ENCODE data around the gene RSF1. TPM values are rescaled to one million over a fixed set of nuclear protein-coding genes. Genes with fewer than 3 reads are reported as not detected.

The RSF1 gene
- total RNA-seq, 1 donor from 2014 or later = 104 TPM

DNA sequence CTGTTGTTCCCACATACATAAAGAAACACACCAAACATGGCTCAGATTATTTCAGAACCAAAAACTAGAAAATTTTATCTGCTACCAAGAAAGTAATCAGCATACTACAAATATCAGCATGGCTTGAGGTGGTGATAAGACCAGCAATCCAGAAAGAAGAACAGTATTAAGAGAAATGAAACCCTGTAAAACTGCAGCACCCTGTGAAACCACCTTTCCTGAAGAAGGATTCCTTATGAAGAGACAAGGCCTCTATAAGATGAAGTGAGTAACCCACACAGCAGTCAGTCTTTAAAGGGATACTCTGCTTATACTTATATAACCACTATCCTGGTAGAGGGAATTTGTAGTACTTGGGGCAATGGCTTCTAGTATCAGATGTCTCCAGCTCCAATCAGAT is 49.9 kb downstream of the RSF1 start:
- intact Hi-C loops (cut with DNase I) = no loop called here
- no peak for ATAC-seq
- DNase-seq (ENCODE audit: low spot score) = no peak

DNA sequence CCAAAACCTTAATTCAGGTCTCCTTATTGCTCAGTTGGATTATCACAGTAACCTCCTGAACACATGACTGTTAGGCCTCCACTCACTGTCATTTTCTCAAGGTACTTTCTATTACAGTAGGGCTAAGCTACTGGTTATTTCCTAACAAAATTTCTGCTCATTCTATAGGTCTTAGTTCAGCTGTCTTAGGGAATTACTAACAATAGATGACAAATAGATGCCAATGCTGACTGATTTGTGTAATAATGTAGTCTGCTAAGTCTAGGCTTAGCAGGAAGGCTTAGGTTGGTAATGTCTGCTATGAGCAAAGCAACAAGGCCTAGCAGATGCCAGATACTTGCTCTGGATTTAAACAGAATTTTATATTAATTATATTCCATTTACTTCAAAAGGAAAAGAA is 58.1 kb downstream of the RSF1 start:
- ATAC-seq (no peak), DNase-seq (ENCODE audit: low spot score) (no peak)
- intact Hi-C loops (cut with DNase I) = no loop called here

DNA sequence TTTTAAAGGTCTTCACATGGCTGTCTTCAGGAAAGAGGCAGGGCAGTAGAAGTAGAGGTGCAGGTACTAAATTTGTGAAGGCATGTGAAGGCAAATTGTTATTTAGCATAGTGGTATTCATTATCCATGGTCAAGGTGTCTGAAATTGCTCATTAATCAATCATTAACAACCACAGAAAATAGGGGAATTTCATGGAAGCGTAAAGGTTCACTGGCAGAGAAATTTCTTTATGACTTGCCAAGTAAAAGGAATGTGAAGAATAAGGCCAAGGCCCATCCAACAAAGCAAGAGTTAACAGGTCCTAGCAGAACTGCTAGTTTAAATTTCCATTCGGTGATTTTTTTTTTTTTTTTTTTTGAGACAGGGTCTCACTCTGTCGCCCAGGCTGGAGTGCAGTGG is 59.0 kb downstream of the RSF1 start:
- intact Hi-C loops (cut with DNase I) = no loop called here
- no peak for ATAC-seq
- no peak for DNase-seq (ENCODE audit: low spot score)

GRCh38 chr11:77758331-77758730 is 62.2 kb downstream of the RSF1 start:
- ATAC-seq = no peak
- intact Hi-C loops (cut with DNase I) = no loop called here
- DNase-seq (ENCODE audit: low spot score) = no peak

DNA sequence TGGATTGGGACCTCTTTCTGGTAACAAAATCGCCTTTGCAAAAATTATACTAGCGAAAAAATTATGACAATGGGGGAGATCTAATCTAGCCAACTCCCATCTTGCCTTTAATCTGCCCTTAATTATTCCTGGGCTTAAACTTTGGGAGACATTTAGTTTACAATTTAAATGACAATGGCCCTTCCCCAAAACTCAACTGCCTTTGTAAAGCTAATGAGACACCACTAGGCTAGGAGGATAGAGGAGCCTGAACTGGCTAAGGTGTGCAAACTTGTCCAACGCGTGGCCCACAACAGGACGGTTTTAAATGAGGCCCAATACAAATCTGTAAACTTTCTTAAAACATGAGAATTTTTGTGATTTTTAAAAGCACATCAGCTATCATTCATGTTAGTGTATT is 67.3 kb downstream of the RSF1 start:
- no peak for ATAC-seq
- DNase-seq (ENCODE audit: low spot score) = no peak
- intact Hi-C loops (cut with DNase I) = no loop called here

DNA sequence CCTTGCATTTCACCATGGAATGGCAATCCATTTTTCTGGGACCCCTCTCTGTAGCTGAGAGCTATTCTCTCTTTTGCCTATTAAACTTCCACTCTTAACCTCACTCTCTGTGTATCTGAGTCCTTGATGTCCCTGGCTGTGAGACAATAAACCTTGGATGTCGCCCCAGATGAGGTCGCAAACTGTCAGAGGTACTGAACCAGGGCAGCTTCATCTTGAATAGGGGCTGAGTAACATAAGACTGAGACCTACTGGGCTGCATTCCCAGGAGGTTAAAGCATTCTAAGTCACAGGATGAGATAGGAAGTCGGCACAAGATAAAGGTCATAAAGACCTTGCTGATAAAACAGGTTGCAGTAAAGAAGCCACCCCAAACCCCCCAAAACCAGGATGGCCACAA is 68.0 kb downstream of the RSF1 start:
- intact Hi-C loops (cut with DNase I) = no loop called here
- no peak for DNase-seq (ENCODE audit: low spot score)
- no peak for ATAC-seq

GRCh38 chr11:77750394-77751156 is 69.9 kb downstream of the RSF1 start:
- ATAC-seq (no peak), DNase-seq (ENCODE audit: low spot score) (no peak)
- intact Hi-C loops (cut with DNase I) = no loop called here

- intact Hi-C loops (cut with DNase I) = no loop called here
- no peak for ATAC-seq
- no peak for DNase-seq (ENCODE audit: low spot score)
Observed at GRCh38 chr11:77749232-77749631, 71.3 kb downstream of the RSF1 start.

DNA sequence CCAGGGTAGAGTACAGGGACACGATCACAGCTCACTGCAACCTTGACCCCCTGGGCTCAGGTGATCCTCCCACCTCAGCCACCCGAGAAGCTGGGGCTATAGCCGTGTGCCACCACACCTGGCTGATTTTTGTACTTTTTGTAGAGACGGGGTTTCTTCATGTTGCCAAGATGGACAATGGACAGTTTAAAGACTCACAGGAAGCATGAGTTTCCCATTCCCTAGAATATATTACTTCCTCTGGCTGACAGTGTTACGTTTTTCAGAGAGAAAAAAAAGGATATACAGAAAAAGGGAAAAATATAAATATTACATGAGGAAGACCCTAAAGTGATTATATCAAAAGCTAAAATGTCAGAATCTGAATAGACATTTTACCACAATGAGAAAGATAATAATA is 72.3 kb downstream of the RSF1 start:
- intact Hi-C loops (cut with DNase I) = no loop called here
- ATAC-seq (no peak), DNase-seq (ENCODE audit: low spot score) (no peak)

DNA sequence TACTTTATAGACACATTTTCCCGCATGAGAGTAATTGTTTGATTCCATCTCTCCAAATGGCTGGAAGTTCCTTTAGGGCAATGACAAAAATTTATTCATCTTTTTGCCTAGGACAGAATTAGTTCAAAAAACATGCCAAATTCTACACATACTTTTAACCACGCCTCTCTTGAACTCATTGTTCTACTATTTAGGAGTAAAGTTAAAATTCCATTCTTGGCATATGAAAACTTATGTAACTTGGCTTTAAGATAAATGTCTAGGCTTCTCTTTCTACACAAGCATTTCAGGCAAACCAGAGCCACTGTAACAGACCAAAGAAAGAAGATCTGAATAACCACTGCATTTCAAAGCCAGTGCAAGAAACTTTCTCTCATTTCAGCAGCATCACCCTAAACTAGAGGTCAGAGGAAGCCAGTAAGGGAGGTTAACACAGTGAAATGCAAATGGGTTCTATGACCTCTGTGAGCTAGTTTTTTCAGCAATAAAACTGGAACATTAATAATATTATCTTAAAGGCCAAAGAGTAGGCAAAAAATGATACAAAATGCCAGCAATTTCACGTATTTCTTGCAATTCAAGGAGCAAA is 73.0 kb downstream of the RSF1 start:
- DNase-seq (ENCODE audit: low spot score) = no peak
- intact Hi-C loops (cut with DNase I) = no loop called here
- ATAC-seq = no peak

- intact Hi-C loops (cut with DNase I) = no loop called here
- no peak for DNase-seq (ENCODE audit: low spot score)
- no peak for ATAC-seq
Observed at GRCh38 chr11:77736473-77736872, 84.0 kb downstream of the RSF1 start.

- DNase-seq (ENCODE audit: low spot score) (no peak), ATAC-seq (no peak)
- intact Hi-C loops (cut with DNase I) = no loop called here
Observed at GRCh38 chr11:77734890-77735289, 85.6 kb downstream of the RSF1 start.

GRCh38 chr11:77732143-77732542 is 88.4 kb downstream of the RSF1 start:
- DNase-seq (ENCODE audit: low spot score) (no peak), ATAC-seq (no peak)
- intact Hi-C loops (cut with DNase I) = no loop called here

DNA sequence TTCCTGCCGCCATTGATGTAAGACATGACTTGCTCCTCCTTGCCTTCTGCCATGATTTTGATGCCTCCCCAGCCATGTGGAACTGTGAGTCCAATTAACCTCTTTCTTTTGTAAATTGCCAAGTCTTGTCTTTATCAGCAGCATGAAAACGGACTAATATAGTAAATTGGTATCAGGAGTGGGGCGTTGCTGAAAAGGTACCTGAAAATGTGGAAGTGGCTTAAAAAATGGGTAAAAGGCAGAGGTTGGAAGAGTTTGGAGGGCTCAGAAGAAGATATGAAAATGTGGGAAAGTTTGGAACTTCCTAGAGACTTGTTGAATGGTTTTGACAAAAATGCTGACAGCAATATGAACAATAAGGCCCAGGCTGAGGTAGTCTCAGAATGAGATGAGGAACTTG is 89.7 kb downstream of the RSF1 start:
- intact Hi-C loops (cut with DNase I) = no loop called here
- no peak for DNase-seq (ENCODE audit: low spot score)
- no peak for ATAC-seq

DNA sequence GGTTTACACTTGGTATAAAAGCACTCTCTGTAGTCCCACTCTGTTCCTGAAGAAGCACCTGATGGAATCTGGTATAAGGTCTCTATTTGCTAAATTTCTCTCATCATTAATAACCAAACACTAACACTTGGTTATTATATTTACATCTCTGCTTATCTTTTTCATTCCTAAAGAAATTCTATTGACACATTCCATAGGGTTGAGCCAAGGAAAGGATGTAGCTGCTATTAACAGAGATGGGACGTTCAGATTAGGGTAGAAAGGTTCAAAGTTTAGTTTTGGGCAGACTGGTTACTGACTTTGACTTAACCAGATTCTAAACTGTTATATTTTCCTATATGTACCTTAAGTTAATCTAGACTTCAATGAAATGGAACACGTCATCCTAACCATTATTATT is 91.5 kb downstream of the RSF1 start:
- no peak for ATAC-seq
- intact Hi-C loops (cut with DNase I) = no loop called here
- DNase-seq (ENCODE audit: low spot score) = no peak

DNA sequence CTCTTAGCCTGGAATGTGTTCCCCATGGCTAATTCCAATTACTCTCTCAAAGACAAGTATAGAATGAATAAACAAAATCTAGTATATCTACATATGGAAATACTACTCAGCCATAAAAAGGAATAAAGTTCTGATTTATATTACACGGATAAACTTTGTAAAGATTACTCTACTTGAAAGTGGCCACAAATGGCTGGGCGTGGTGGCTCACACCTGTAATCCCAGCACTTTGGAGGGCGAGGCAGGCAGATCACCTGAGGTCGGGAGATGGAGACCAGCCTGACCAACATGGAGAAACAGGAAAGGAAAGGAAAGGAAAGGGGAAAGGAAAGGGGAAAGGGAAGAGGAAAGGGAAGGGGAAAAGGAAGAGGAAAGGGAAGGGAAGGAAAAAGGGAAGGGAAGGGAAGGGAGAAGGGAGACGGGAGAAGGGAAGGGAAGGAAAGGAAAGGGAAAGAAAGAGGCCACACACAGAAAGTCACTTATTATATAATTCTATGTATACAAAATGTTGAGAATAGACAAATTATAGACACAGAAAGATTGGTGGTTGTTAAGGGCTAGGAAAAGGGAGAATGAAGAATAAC is 92.2 kb downstream of the RSF1 start:
- DNase-seq (ENCODE audit: low spot score) = no peak
- intact Hi-C loops (cut with DNase I) = no loop called here
- no peak for ATAC-seq

DNA sequence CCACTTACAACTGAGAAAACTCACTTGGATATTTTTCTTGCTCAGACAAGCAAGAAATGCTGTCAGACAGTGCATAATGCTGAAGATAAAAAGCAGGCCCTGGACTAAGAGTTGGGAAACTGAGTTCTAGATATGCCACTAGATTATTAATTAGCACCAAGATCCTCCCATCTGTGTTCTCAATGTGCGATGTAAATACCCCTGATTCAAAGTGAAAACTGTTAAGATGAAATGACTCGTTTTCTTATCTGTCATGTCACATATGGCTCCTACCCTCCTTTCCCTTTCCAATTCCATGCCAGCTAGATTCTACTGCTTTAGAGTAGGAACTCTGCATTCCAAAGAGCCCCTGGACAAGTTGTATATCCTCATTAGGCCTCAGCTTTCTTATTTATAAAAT is 94.0 kb downstream of the RSF1 start:
- DNase-seq (ENCODE audit: low spot score) (no peak), ATAC-seq (no peak)
- intact Hi-C loops (cut with DNase I) = no loop called here

GRCh38 chr11:77725433-77725832 is 95.1 kb downstream of the RSF1 start:
- DNase-seq (ENCODE audit: low spot score) (no peak), ATAC-seq (no peak)
- intact Hi-C loops (cut with DNase I) = no loop called here

GRCh38 chr11:77724636-77725035 is 95.9 kb downstream of the RSF1 start:
- intact Hi-C loops (cut with DNase I) = no loop called here
- ATAC-seq = no peak

DNA sequence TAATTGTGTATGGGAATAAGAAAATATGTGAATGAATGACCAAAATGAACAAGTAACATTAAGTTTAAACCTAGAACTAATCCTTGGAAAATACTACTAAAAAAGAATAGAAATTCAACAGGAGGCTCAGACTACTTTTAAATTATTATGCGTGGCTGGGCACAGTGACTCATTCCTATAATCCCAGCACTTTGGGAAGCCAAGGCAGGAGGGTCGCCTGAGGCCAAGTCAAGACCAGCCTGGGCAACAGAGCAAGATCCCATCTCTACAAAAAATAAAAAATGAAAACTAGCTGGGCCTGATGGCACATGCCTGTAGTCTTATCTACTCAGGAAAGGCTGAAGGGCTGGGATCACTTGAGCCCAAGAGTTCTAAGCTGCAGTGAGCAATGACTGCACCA is 97.5 kb downstream of the RSF1 start:
- intact Hi-C loops (cut with DNase I) = no loop called here
- ATAC-seq (no peak), DNase-seq (ENCODE audit: low spot score) (no peak)

More at GRCh38 chr11:77724636-77725035, 95.9 kb downstream of the RSF1 start:
- no peak for DNase-seq (ENCODE audit: low spot score)

- DNase-seq (ENCODE audit: low spot score) (no peak), ATAC-seq (no peak)
- intact Hi-C loops (cut with DNase I) = no loop called here
Observed at GRCh38 chr11:77710358-77710757, 110.2 kb downstream of the RSF1 start.
